GM23338 (cell line): ENCODE results near the gene RNLS.

ENCODE experiments used
- CTCF ChIP-seq, 2 experiments: fragments of 200-600 bp in 1 of 2; sonication (generic) in 1 of 2; conservative IDR thresholded peaks; 2 replicates each; pipeline versions ENCODE4 v1.5.1 to v1.6.1; 2016 to 2017; ENCODE audit warnings: antibody characterized with exemption in 2 of 2, low read depth in 2 of 2, mild to moderate bottlenecking in 2 of 2, moderate library complexity in 1 of 2
- EZH2 ChIP-seq: fragments of 200-600 bp; sonication (generic); IDR thresholded peaks from one replicate; pipeline ENCODE4 v1.8.0; 2017; ENCODE audit warnings: antibody characterized with exemption, mild to moderate bottlenecking, low read depth; ENCODE audit not compliant: unreplicated experiment
- JUNB ChIP-seq: IDR thresholded peaks from one replicate; pipeline ENCODE4 v1.6.1; 2016; ENCODE audit warnings: antibody characterized with exemption; ENCODE audit not compliant: unreplicated experiment
- NANOG ChIP-seq: IDR thresholded peaks from 2 replicates; pipeline ENCODE4 v1.6.1; 2016; ENCODE audit warnings: antibody characterized with exemption, borderline replicate concordance
- POLR2AphosphoS5 ChIP-seq: IDR thresholded peaks from 2 replicates; pipeline ENCODE4 v1.6.1; 2016; ENCODE audit warnings: antibody characterized with exemption, low read depth
- REST ChIP-seq: IDR thresholded peaks from one replicate; pipeline ENCODE4 v1.6.1; 2018; ENCODE audit warnings: antibody characterized with exemption; ENCODE audit not compliant: unreplicated experiment

GRCh38 chr10:88370713-88371112 lies 212.4 kb downstream of the RNLS start:
- TF ChIP-seq POLR2AphosphoS5 (no peak), CTCF (conservative IDR thresholded peaks at IDR 0.05; ENCODE audit: low read depth in 2 of 2) (no peak), EZH2 (no peak), NANOG (no peak), REST (no peak), JUNB (no peak)
